Anterior cingulate cortex (tissue), 58 donors: ENCODE results near the gene RNH1.

Source experiments
- DNase-seq, 58 donors: peaks; one replicate each; lab custom pipeline; 2025; lab: John Stamatoyannopoulos, UW

The RNH1 gene

GRCh38 chr11:502288-503178, 4.5 kb downstream of the RNH1 start:
- no peak for DNase-seq

GRCh38 chr11:501683-502287, 5.3 kb downstream of the RNH1 start:
- no peak for DNase-seq

GRCh38 chr11:501001-501682, 5.9 kb downstream of the RNH1 start:
- no peak for DNase-seq

- DNase-seq, result no peak
Observed at GRCh38 chr11:499201-500076, 7.6 kb downstream of the RNH1 start.

- no peak for DNase-seq
Observed at GRCh38 chr11:498297-499181, 8.5 kb downstream of the RNH1 start.

- DNase-seq, result no peak
Observed at GRCh38 chr11:497565-498296, 9.3 kb downstream of the RNH1 start.

- no peak for DNase-seq
Observed at GRCh38 chr11:496834-497564, 10.0 kb downstream of the RNH1 start.

GRCh38 chr11:495537-495931, 11.5 kb downstream of the RNH1 start:
- peak in 1 of 58 donors; percentile 46 for DNase-seq

- peak in 51 of 58 donors; percentile 24 to 93 (median 73) for DNase-seq
Observed at GRCh38 chr11:494761-495536, 12.1 kb downstream of the RNH1 start.

GRCh38 chr11:492427-493226, 14.4 kb downstream of the RNH1 start:
- no peak for DNase-seq

- no peak for DNase-seq
Observed at GRCh38 chr11:491358-491757, 15.7 kb downstream of the RNH1 start.

GRCh38 chr11:490930-491260, 16.1 kb downstream of the RNH1 start:
- DNase-seq, result no peak

- DNase-seq, result no peak
Observed at GRCh38 chr11:490186-490929, 16.7 kb downstream of the RNH1 start.

GRCh38 chr11:489610-490185, 17.3 kb downstream of the RNH1 start:
- no peak for DNase-seq

- peak in 7 of 58 donors; percentile 26 to 59 (median 39) for DNase-seq
Observed at GRCh38 chr11:488992-489391, 18.1 kb downstream of the RNH1 start.
